Mononuclear cell (primary cell): Measurements from ENCODE around the gene RET. TPM values are rescaled to one million over a fixed set of nuclear protein-coding genes. Genes with fewer than 3 reads are reported as not detected.

Experiments used
- H3K27me3 ChIP-seq: 2 replicates; pipeline ENCODE4 v1.6.0; 2011; ENCODE audit warnings: low read length, control low read depth; ENCODE audit not compliant: insufficient read depth
- H3K4me1 ChIP-seq: 2 replicates; pipeline ENCODE4 v1.5.1; 2011; ENCODE audit warnings: mild to moderate bottlenecking, low read length, control low read depth; ENCODE audit not compliant: insufficient read depth
- H3K4me3 ChIP-seq: 2 replicates; pipeline ENCODE4 v1.5.1; 2011; ENCODE audit warnings: mild to moderate bottlenecking, low read length, moderate library complexity
- H3K9me3 ChIP-seq: 2 replicates; pipeline ENCODE4 v1.5.1; 2011; ENCODE audit warnings: low read depth, mild to moderate bottlenecking, control low read depth, low read length
- total RNA-seq: library from RNA; depleted of rRNA; stranded (reverse); fragments of >200 nt; gene quantifications from one replicate; pipeline ENCODE4 v1.2.3, GENCODE V29; 2012

Gene RET
- total RNA-seq, 1 donor = 0.63 TPM

- H3K9me3 ChIP-seq = no peaks in the 10 kb centered on the region
- no peaks in the 10 kb centered on the region for H3K4me1 ChIP-seq
- H3K27me3 ChIP-seq = no peaks in the 10 kb centered on the region
- no peak overlapping the region for H3K4me3 ChIP-seq
These were observed 35.2 kb upstream of the RET start for GRCh38 chr10:43041422-43042342.

GRCh38 chr10:43042503-43043341, 34.1 kb upstream of the RET start:
- H3K9me3 ChIP-seq = no peaks in the 10 kb centered on the region
- no peaks in the 10 kb centered on the region for H3K27me3 ChIP-seq
- H3K4me3 ChIP-seq = no peak overlapping the region
- H3K4me1 ChIP-seq = no peaks in the 10 kb centered on the region

GRCh38 chr10:43043342-43043772, 33.5 kb upstream of the RET start:
- Histone ChIP-seq H3K4me3 (no peak overlapping the region), H3K9me3 (no peaks in the 10 kb centered on the region), H3K4me1 (no peaks in the 10 kb centered on the region), H3K27me3 (no peaks in the 10 kb centered on the region)

GRCh38 chr10:43043773-43044447, 33.0 kb upstream of the RET start:
- Histone ChIP-seq H3K4me1 (no peaks in the 10 kb centered on the region), H3K4me3 (no peak overlapping the region), H3K9me3 (no peaks in the 10 kb centered on the region), H3K27me3 (no peaks in the 10 kb centered on the region)

GRCh38 chr10:43044448-43044921, 32.4 kb upstream of the RET start:
- H3K4me3 ChIP-seq = no peak overlapping the region
- H3K27me3 ChIP-seq = no peaks in the 10 kb centered on the region
- no peaks in the 10 kb centered on the region for H3K9me3 ChIP-seq
- no peaks in the 10 kb centered on the region for H3K4me1 ChIP-seq

GRCh38 chr10:43044961-43045621, 31.8 kb upstream of the RET start:
- Histone ChIP-seq H3K4me1 (no peaks in the 10 kb centered on the region), H3K9me3 (no peaks in the 10 kb centered on the region), H3K4me3 (no peak overlapping the region), H3K27me3 (no peaks in the 10 kb centered on the region)

GRCh38 chr10:43045631-43046287, 31.1 kb upstream of the RET start:
- H3K4me3 ChIP-seq = no peak overlapping the region

GRCh38 chr10:43046288-43046991, 30.4 kb upstream of the RET start:
- Histone ChIP-seq H3K27me3 (no peaks in the 10 kb centered on the region), H3K4me3 (no peak overlapping the region), H3K4me1 (no peaks in the 10 kb centered on the region), H3K9me3 (no peaks in the 10 kb centered on the region)

More at GRCh38 chr10:43045631-43046287, 31.1 kb upstream of the RET start:
- no peaks in the 10 kb centered on the region for H3K4me1 ChIP-seq
- no peaks in the 10 kb centered on the region for H3K9me3 ChIP-seq
- no peaks in the 10 kb centered on the region for H3K27me3 ChIP-seq

GRCh38 chr10:43047288-43047970, 29.4 kb upstream of the RET start:
- no peaks in the 10 kb centered on the region for H3K9me3 ChIP-seq
- H3K27me3 ChIP-seq = no peaks in the 10 kb centered on the region
- H3K4me1 ChIP-seq = no peaks in the 10 kb centered on the region
- H3K4me3 ChIP-seq = no peak overlapping the region

GRCh38 chr10:43048301-43049051, 28.4 kb upstream of the RET start:
- Histone ChIP-seq H3K4me3 (no peak overlapping the region), H3K4me1 (no peaks in the 10 kb centered on the region), H3K9me3 (no peaks in the 10 kb centered on the region), H3K27me3 (no peaks in the 10 kb centered on the region)

- H3K27me3 ChIP-seq = no peaks in the 10 kb centered on the region
- H3K9me3 ChIP-seq = no peaks in the 10 kb centered on the region
- H3K4me3 ChIP-seq = no peak overlapping the region
- H3K4me1 ChIP-seq = no peaks in the 10 kb centered on the region
These were observed 27.8 kb upstream of the RET start for GRCh38 chr10:43049081-43049551.

GRCh38 chr10:43050011-43050410, 26.9 kb upstream of the RET start:
- H3K27me3 ChIP-seq = no peaks in the 10 kb centered on the region
- H3K4me3 ChIP-seq = no peak overlapping the region
- no peaks in the 10 kb centered on the region for H3K4me1 ChIP-seq
- no peaks in the 10 kb centered on the region for H3K9me3 ChIP-seq
